ENCODE results near the gene DGKZ. TPM values are rescaled to one million over a fixed set of nuclear protein-coding genes. Genes with fewer than 3 reads are reported as not detected.

Gene DGKZ
- total RNA-seq, 1 experiment from 2014 or later, result 68.9 TPM

DNA sequence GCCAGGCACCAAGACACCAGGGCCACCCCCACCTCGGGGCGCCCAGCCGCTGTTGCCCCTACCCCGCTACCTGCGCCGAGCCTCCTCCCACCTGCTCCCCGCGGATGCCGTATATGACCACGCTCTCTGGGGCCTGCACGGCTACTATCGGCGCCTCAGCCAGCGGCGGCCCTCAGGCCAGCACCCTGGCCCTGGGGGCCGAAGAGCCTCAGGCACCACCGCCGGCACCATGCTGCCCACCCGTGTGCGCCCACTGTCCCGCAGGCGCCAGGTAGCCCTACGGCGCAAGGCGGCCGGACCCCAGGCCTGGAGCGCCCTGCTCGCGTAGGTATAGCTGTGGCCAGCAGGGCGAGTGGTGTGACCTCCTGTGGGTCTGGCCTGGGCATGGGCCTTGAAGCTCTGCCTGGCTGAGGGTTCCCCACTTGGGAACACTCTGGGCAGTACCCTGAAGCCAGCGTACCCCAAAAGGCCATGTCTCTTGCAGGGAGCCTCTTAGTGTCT lies 19.4 kb downstream of the DGKZ start:
- Histone ChIP-seq H3T11ph (ENCODE audit: low read length) (no peak overlapping the region), H4K20me1 (ENCODE audit: control insufficient read depth, insufficient read depth, insufficient read length) (no peaks in the 10 kb centered on the region), H2AFZ (ENCODE audit: low read length) (no peak overlapping the region), H2BK20ac (ENCODE audit: low read depth, low read length, poor library complexity, severe bottlenecking) (no peak overlapping the region), H3K27ac (ENCODE audit: insufficient read length, low read depth, low read length) (no peak overlapping the region), H3K4ac (ENCODE audit: low read depth, low read length) (no peak overlapping the region), H3K18ac (ENCODE audit: insufficient read length, low read depth, low read length) (no peak overlapping the region), H2BK120ac (ENCODE audit: low read depth, low read length, poor library complexity, severe bottlenecking) (no peak overlapping the region), H3K4me1 (ENCODE audit: insufficient read depth, low read length) (peaks cover 3% of the 10 kb centered on the region; the same call in 1 of the 2 replicates), H3K9ac (ENCODE audit: extremely low read depth, insufficient read length, low read length) (no peak overlapping the region), H3K9me3 (ENCODE audit: control insufficient read depth, low read depth, low read length) (no peaks in the 10 kb centered on the region), H3K4me2 (ENCODE audit: insufficient read depth, insufficient read length, low read length) (no peak overlapping the region), H2BK12ac (ENCODE audit: insufficient read length, low read depth, low read length) (no peak overlapping the region), H2AK5ac (ENCODE audit: insufficient read length, low read length) (no peak overlapping the region), H2BK15ac (ENCODE audit: low read depth, low read length) (no peak overlapping the region), H3K79me1 (ENCODE audit: insufficient read depth, low read depth, low read length, poor library complexity, severe bottlenecking) (no peaks in the 10 kb centered on the region), H3K23me2 (ENCODE audit: insufficient read length, low read depth, low read length, poor library complexity, severe bottlenecking) (no peaks in the 10 kb centered on the region), H3K23ac (ENCODE audit: insufficient read length, low read depth, low read length) (no peak overlapping the region), H3K27me3 (ENCODE audit: insufficient read depth, low read length) (no peaks in the 10 kb centered on the region), H4K91ac (ENCODE audit: insufficient read length, low read depth, low read length) (no peak overlapping the region), H4K8ac (replicated peaks; ENCODE audit: insufficient read length, low read depth, low read length) (no peak overlapping the region), H3K56ac (ENCODE audit: insufficient read length, low read depth, low read length) (no peak overlapping the region), H3K79me2 (ENCODE audit: insufficient read depth, low read length) (no peaks in the 10 kb centered on the region; the same call in 1 of the 2 replicates), H4K5ac (ENCODE audit: insufficient read length, low read depth, low read length) (no peak overlapping the region), H3K14ac (ENCODE audit: insufficient read depth, low read length) (no peak overlapping the region; the same call in 1 of the 2 replicates), H2BK5ac (ENCODE audit: insufficient read length, low read length) (no peak overlapping the region)
- H3K27me3 Mint-ChIP-seq (ENCODE audit: low read depth), result no peaks in the 10 kb centered on the region
- H3K36me3 Mint-ChIP-seq (ENCODE audit: insufficient read depth in 1 of 3, low read depth in 3 of 3), result peaks cover 10 to 19% (median 16%) of the 10 kb centered on the region in 3 experiments; a peak in 6 of 7 replicates
- H3K9me3 Mint-ChIP-seq, result no peaks in the 10 kb centered on the region
- no CpG with 5 or more reads among the region's 31 CpGs for WGBS (ENCODE audit: extremely low coverage, insufficient read length, low lambda C conversion rate)
- DNase-seq, result no peak
- H3K4me3 Mint-ChIP-seq, result no peak overlapping the region
- H3K27ac Mint-ChIP-seq, result no peak overlapping the region; a peak in 1 of 7 replicates
- peaks cover 24 to 40% of the 10 kb centered on the region in 2 experiments for H3K4me1 Mint-ChIP-seq
- TF ChIP-seq, protein P1, sequence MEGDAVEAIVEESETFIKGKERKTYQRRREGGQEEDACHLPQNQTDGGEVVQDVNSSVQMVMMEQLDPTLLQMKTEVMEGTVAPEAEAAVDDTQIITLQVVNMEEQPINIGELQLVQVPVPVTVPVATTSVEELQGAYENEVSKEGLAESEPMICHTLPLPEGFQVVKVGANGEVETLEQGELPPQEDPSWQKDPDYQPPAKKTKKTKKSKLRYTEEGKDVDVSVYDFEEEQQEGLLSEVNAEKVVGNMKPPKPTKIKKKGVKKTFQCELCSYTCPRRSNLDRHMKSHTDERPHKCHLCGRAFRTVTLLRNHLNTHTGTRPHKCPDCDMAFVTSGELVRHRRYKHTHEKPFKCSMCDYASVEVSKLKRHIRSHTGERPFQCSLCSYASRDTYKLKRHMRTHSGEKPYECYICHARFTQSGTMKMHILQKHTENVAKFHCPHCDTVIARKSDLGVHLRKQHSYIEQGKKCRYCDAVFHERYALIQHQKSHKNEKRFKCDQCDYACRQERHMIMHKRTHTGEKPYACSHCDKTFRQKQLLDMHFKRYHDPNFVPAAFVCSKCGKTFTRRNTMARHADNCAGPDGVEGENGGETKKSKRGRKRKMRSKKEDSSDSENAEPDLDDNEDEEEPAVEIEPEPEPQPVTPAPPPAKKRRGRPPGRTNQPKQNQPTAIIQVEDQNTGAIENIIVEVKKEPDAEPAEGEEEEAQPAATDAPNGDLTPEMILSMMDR (conservative IDR thresholded peaks at IDR 0.05), result no peak
